Measurements from ENCODE around the gene VCP.
A peak's percentile ranks its signal among the peaks of the same experiment; 100 is the strongest.

The VCP gene

DNA sequence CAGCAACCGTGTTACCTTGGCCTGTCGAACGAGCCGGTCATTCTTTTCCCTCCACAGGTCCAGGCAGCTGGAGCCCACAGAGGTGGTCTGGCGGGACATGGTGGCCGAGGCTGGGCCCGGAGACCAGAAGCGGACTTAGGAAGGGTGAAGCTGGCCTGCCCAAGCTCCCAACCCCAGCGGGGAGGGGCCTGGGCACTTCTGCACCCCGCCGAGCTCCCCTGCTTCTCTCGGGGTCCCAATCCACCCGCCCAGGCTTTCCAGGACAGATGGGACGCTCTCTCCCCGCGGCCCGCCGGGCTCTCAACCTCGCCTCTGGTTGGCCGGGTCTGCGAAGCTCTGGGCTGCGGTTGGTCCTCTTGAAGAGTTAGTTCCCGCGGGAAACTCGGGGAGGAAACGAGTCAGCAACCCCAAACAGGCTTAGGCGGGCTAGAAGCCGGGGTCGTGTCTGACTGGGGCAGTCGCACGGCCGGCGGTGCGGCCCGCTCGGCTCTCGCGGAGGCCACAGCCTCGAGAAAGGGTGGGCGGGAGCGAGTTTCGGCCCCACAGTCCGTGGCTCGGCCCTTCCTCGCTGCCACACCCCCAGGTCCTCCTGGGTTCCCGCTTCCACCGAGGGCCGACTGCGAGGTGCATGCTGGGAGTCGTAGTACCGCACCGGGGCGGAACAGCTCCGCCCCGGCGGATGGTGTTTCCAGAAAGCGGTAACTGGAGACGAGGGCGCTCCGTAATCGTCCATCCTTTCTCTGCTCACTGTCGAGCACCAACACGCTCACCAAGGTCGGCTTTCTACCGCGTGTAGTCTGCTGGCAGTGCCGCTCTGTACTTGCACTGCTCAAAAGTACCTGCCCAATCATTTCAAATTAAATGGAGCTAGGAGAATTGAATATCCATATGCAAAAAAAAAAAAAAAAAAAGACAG, 7.3 kb upstream of the VCP start, which contains the start of gene FANCG:
Gene FANCG, minus strand, starts transcription at position 517 of the 916 bp plus-strand sequence. Its CDS starts 418 bp downstream, at position 99.
- Histone ChIP-seq H3K27me3 (ENCODE audit: insufficient read depth, low read length, poor library complexity, severe bottlenecking) (no peaks in the 10 kb centered on the region), H4K20me1 (ENCODE audit: insufficient read depth, low read length, poor library complexity, severe bottlenecking) (peaks cover 10% of the 10 kb centered on the region), H3F3A (ENCODE audit: low read depth) (no peaks in the 10 kb centered on the region), H3K9me2 (replicated peaks; ENCODE audit: low read depth, low read length) (no peaks in the 10 kb centered on the region), H2AFZ (ENCODE audit: low read length) (peak within 1 kb of the TSS; percentile 92), H3K4me3 (ENCODE audit: low read length, poor library complexity, severe bottlenecking) (peak within 1 kb of the TSS; percentile 88), H3K4me2 (ENCODE audit: low read depth, low read length, poor library complexity, severe bottlenecking) (peak within 1 kb of the TSS; percentile 93), H3K9ac (ENCODE audit: low read depth, low read length, poor library complexity, severe bottlenecking) (peak within 1 kb of the TSS; percentile 89), H3K4me1 (ENCODE audit: insufficient read depth, low read length, poor library complexity, severe bottlenecking) (peaks cover 38% of the 10 kb centered on the region), H3K79me2 (ENCODE audit: insufficient read depth, low read length) (peaks cover 44% of the 10 kb centered on the region), H3K9me3 (ENCODE audit: insufficient read depth, low read depth, low read length) (no peaks in the 10 kb centered on the region), H3K36me3 (ENCODE audit: insufficient read depth, low read length) (peaks cover 6% of the 10 kb centered on the region; the same call in 1 of the 2 replicates)
- TF ChIP-seq, protein P1, sequence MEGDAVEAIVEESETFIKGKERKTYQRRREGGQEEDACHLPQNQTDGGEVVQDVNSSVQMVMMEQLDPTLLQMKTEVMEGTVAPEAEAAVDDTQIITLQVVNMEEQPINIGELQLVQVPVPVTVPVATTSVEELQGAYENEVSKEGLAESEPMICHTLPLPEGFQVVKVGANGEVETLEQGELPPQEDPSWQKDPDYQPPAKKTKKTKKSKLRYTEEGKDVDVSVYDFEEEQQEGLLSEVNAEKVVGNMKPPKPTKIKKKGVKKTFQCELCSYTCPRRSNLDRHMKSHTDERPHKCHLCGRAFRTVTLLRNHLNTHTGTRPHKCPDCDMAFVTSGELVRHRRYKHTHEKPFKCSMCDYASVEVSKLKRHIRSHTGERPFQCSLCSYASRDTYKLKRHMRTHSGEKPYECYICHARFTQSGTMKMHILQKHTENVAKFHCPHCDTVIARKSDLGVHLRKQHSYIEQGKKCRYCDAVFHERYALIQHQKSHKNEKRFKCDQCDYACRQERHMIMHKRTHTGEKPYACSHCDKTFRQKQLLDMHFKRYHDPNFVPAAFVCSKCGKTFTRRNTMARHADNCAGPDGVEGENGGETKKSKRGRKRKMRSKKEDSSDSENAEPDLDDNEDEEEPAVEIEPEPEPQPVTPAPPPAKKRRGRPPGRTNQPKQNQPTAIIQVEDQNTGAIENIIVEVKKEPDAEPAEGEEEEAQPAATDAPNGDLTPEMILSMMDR (conservative IDR thresholded peaks at IDR 0.05; ENCODE audit: low read length), result no peak
- TF ChIP-seq EZH2phosphoT487 (IDR thresholded peaks at IDR 0.05; ENCODE audit: borderline replicate concordance), result no peak

DNA sequence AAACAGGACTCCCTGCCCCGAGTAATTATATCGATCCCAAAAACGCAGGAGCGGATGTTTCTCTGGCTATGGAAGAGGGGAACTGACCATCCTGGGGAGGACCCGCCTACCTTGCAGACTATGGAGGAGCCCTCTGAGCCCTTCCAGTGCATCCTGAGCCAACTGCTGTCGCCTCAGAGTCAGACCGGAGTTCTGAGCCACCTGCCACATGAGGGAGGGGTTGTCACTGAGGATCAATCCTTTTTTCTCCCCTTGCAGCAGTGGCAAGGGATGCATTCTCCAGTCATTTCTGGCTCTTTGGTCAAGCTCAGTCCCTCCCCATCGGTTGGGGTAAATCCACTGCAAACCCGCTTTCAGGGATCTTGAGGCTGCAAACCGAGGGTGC, 6.6 kb upstream of the VCP start:
- H4K20me1 ChIP-seq (ENCODE audit: insufficient read depth, low read length, poor library complexity, severe bottlenecking), result peaks cover 10% of the 10 kb centered on the region
- H3F3A ChIP-seq (ENCODE audit: low read depth), result no peaks in the 10 kb centered on the region
- peak overlapping the region; percentile 89 for H3K9ac ChIP-seq (ENCODE audit: low read depth, low read length, poor library complexity, severe bottlenecking)
- H3K4me3 ChIP-seq (ENCODE audit: low read length, poor library complexity, severe bottlenecking), result peak overlapping the region; percentile 88
- H3K4me2 ChIP-seq (ENCODE audit: low read depth, low read length, poor library complexity, severe bottlenecking), result peak overlapping the region; percentile 93
- peaks cover 6% of the 10 kb centered on the region; the same call in 1 of the 2 replicates for H3K36me3 ChIP-seq (ENCODE audit: insufficient read depth, low read length)
- H3K79me2 ChIP-seq (ENCODE audit: insufficient read depth, low read length), result peaks cover 44% of the 10 kb centered on the region
- TF ChIP-seq EZH2phosphoT487 (IDR thresholded peaks at IDR 0.05; ENCODE audit: borderline replicate concordance), result no peak
- TF ChIP-seq, protein P1 (conservative IDR thresholded peaks at IDR 0.05; ENCODE audit: low read length), result no peak
- H3K9me2 ChIP-seq (replicated peaks; ENCODE audit: low read depth, low read length), result no peaks in the 10 kb centered on the region
- peaks cover 38% of the 10 kb centered on the region for H3K4me1 ChIP-seq (ENCODE audit: insufficient read depth, low read length, poor library complexity, severe bottlenecking)
- peak overlapping the region; percentile 92 for H2AFZ ChIP-seq (ENCODE audit: low read length)
- H3K9me3 ChIP-seq (ENCODE audit: insufficient read depth, low read depth, low read length), result no peaks in the 10 kb centered on the region
- H3K27me3 ChIP-seq (ENCODE audit: insufficient read depth, low read length, poor library complexity, severe bottlenecking), result no peaks in the 10 kb centered on the region

DNA sequence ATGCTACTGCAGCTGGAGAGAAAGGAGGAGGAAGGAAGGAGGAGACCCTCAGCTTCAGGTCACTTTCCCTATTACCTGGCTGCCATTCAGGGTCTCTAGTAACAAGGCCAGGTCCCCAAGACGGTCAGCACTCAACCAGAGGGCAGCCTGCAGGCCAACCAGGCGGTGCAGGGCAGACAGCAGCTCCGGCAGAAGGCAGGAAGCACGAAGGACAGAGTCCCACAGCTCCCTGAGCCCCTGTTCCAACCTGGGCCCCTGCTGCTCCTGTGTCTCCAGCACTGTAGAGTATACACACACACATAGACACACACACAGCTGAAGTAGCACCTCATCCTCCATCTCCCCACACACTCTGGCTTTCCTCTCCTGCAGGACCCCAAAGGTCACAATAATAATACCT, 5.6 kb upstream of the VCP start:
- no peaks in the 10 kb centered on the region for H3F3A ChIP-seq (ENCODE audit: low read depth)
- H2AFZ ChIP-seq (ENCODE audit: low read length), result no peak overlapping the region
- TF ChIP-seq EZH2phosphoT487 (IDR thresholded peaks at IDR 0.05; ENCODE audit: borderline replicate concordance), result no peak
- TF ChIP-seq, protein P1 (conservative IDR thresholded peaks at IDR 0.05; ENCODE audit: low read length), result no peak
- H3K79me2 ChIP-seq (ENCODE audit: insufficient read depth, low read length), result peaks cover 44% of the 10 kb centered on the region
- H3K9me2 ChIP-seq (replicated peaks; ENCODE audit: low read depth, low read length), result no peaks in the 10 kb centered on the region
- peak overlapping the region; percentile 93 for H3K4me2 ChIP-seq (ENCODE audit: low read depth, low read length, poor library complexity, severe bottlenecking)
- no peaks in the 10 kb centered on the region for H3K27me3 ChIP-seq (ENCODE audit: insufficient read depth, low read length, poor library complexity, severe bottlenecking)
- H3K36me3 ChIP-seq (ENCODE audit: insufficient read depth, low read length), result peaks cover 6% of the 10 kb centered on the region; the same call in 1 of the 2 replicates
- H3K4me3 ChIP-seq (ENCODE audit: low read length, poor library complexity, severe bottlenecking), result peak overlapping the region; percentile 88
- peaks cover 40% of the 10 kb centered on the region for H3K4me1 ChIP-seq (ENCODE audit: insufficient read depth, low read length, poor library complexity, severe bottlenecking)
- no peaks in the 10 kb centered on the region for H3K9me3 ChIP-seq (ENCODE audit: insufficient read depth, low read depth, low read length)
- peaks cover 10% of the 10 kb centered on the region for H4K20me1 ChIP-seq (ENCODE audit: insufficient read depth, low read length, poor library complexity, severe bottlenecking)
- peak overlapping the region; percentile 89 for H3K9ac ChIP-seq (ENCODE audit: low read depth, low read length, poor library complexity, severe bottlenecking)

Measured in Loucy (cell line).